ENCODE results near the gene FJX1.

- TF ChIP-seq CTCF (IDR thresholded peaks at IDR 0.05) (no peak), POLR2A (IDR thresholded peaks at IDR 0.05) (no peak)
These were observed 17.7 kb downstream of the FJX1 start for GRCh38 chr11:35635933-35636332.
